OCI-LY7 (cell line): ENCODE results near the gene TAF3. TPM values are rescaled to one million over a fixed set of nuclear protein-coding genes. Genes with fewer than 3 reads are reported as not detected.

Source experiments
- BruUV-seq: library from RNA; stranded (reverse); fragments of 400-500 nt; replicated peaks from 2 replicates; lab custom pipeline; 2021; lab: Mats Ljungman, UMichigan
- CTCF ChIA-PET: fragments of 300-600 bp; sonication (Branson Sonifier 250); formaldehyde crosslinking; loops from one replicate; lab custom pipeline; 2022; ENCODE audit warnings: antibody characterized with exemption; ENCODE audit not compliant: unreplicated experiment; lab: Charles Lee
- POLR2A ChIA-PET: fragments of 300-600 bp; sonication (Branson Sonifier 250); formaldehyde crosslinking; loops from one replicate; lab custom pipeline; 2022; ENCODE audit warnings: antibody characterized with exemption; lab: Charles Lee
- DNase-seq: peaks from one replicate; pipeline ENCODE4 v3.0.0-alpha.2; 2015; ENCODE audit warnings: low spot score
- H2AFZ ChIP-seq: fragments of 200-600 bp; sonication (generic), shearing (Covaris generic); 2 replicates; pipeline ENCODE4 v1.6.1; 2014; ENCODE audit warnings: mild to moderate bottlenecking, antibody characterized with exemption, low read length, moderate library complexity
- H3K27ac ChIP-seq: fragments of 200-600 bp; sonication (generic); 2 replicates; pipeline ENCODE4 v1.5.1; 2014; ENCODE audit warnings: mixed run types, low read depth, mild to moderate bottlenecking, moderate library complexity, low read length, inconsistent platforms; ENCODE audit not compliant: poor library complexity, severe bottlenecking
- H3K36me3 ChIP-seq: fragments of 200-600 bp; sonication (generic); 2 replicates; pipeline ENCODE4 v1.6.1; 2014; ENCODE audit warnings: mild to moderate bottlenecking, antibody characterized with exemption, low read length, moderate library complexity, mixed read lengths; ENCODE audit not compliant: insufficient read depth
- H3K4me1 ChIP-seq: fragments of 200-600 bp; sonication (generic); 2 replicates; pipeline ENCODE4 v1.5.1; 2014; ENCODE audit warnings: mild to moderate bottlenecking, low read length; ENCODE audit not compliant: insufficient read depth, poor library complexity, severe bottlenecking
- H3K4me2 ChIP-seq: fragments of 200-600 bp; sonication (generic); 2 replicates; pipeline ENCODE4 v1.6.1; 2014; ENCODE audit warnings: mild to moderate bottlenecking, low read length
- H3K4me3 ChIP-seq: fragments of 200-600 bp; sonication (generic); 2 replicates; pipeline ENCODE4 v1.5.1; 2014; ENCODE audit warnings: mild to moderate bottlenecking, low read depth, low read length; ENCODE audit not compliant: poor library complexity, severe bottlenecking
- H3K79me2 ChIP-seq: fragments of 200-600 bp; sonication (generic); 2 replicates; pipeline ENCODE4 v1.6.1; 2016; ENCODE audit warnings: low read depth, mild to moderate bottlenecking, low read length, moderate library complexity, mixed read lengths; ENCODE audit not compliant: insufficient read depth
- H3K9me2 ChIP-seq: fragments of 200-600 bp; sonication (generic); 2 replicates; pipeline ENCODE4 v1.6.1; 2016; ENCODE audit warnings: mild to moderate bottlenecking, low read length, mixed read lengths; ENCODE audit not compliant: insufficient read depth
- H3K9me3 ChIP-seq: fragments of 200-600 bp; sonication (generic); 2 replicates; pipeline ENCODE4 v1.6.1; 2014; ENCODE audit warnings: mild to moderate bottlenecking, mixed run types, low read length, mixed read lengths
- H4K20me1 ChIP-seq: fragments of 200-600 bp; sonication (generic); 2 replicates; pipeline ENCODE4 v1.6.1; 2014; ENCODE audit warnings: mild to moderate bottlenecking, antibody characterized with exemption, low read length, moderate library complexity, mixed read lengths; ENCODE audit not compliant: insufficient read depth
- CTCF ChIP-seq: fragments of 200-600 bp; sonication (generic); conservative IDR thresholded peaks from 2 replicates; pipeline ENCODE4 v1.5.1; 2014; ENCODE audit warnings: mild to moderate bottlenecking, antibody characterized with exemption, low read length, moderate library complexity, mixed read lengths
- EZH2phosphoT487 ChIP-seq: fragments of 200-600 bp; sonication (generic); IDR thresholded peaks from 2 replicates; pipeline ENCODE4 v1.6.1; 2018; ENCODE audit warnings: low read depth, borderline replicate concordance, mild to moderate bottlenecking, mixed run types, antibody characterized with exemption, low read length, moderate library complexity, mixed read lengths
- intact Hi-C: fragments of 100-400 bp; cut with micrococcal nuclease; formaldehyde crosslinking; loops from one replicate; pipeline ENCODE4 v1.10.0; 2022; ENCODE audit not compliant: unreplicated experiment
- total RNA-seq, 2 experiments: library from RNA; depleted of rRNA in 1 of 2; stranded (reverse); fragments of >200 nt in 1 of 2; shearing (Covaris generic) in 1 of 2; gene quantifications; 2 replicates each; pipeline ENCODE4 v1.2.3, GENCODE V29; 2014 to 2022

The TAF3 gene
- total RNA-seq, 2 experiments from 2014 or later: 3.8 to 11.1 TPM

GRCh38 chr10:8013006-8013405, 194.7 kb downstream of the TAF3 start:
- no peaks in the 10 kb centered on the region for H3K9me2 ChIP-seq
- H3K4me3 ChIP-seq: no peak overlapping the region
- H2AFZ ChIP-seq: no peak overlapping the region
- intact Hi-C loops: no loop called here
- H3K79me2 ChIP-seq: no peaks in the 10 kb centered on the region
- no peak overlapping the region for H3K27ac ChIP-seq
- CTCF ChIA-PET: no interaction called here
- H3K4me1 ChIP-seq: no peaks in the 10 kb centered on the region
- no peak overlapping the region for H3K4me2 ChIP-seq
- peaks cover 10% of the 10 kb centered on the region for H3K36me3 ChIP-seq
- POLR2A ChIA-PET: interaction anchor here (0.6 kb wide), 1 partner anchor 641 kb away, joined by 3 read pairs; no protein-coding TSS in a partner anchor
- BruUV-seq: no TSS peak
- H4K20me1 ChIP-seq: no peaks in the 10 kb centered on the region
- no peaks in the 10 kb centered on the region for H3K9me3 ChIP-seq
- DNase-seq: no peak
- TF ChIP-seq EZH2phosphoT487 (no peak), CTCF (no peak)

GRCh38 chr10:8013619-8014018, 195.3 kb downstream of the TAF3 start:
- BruUV-seq: no TSS peak
- no peak overlapping the region for H3K27ac ChIP-seq
- H3K9me2 ChIP-seq: no peaks in the 10 kb centered on the region
- peaks cover 10% of the 10 kb centered on the region for H3K36me3 ChIP-seq
- H3K9me3 ChIP-seq: no peaks in the 10 kb centered on the region
- no peak overlapping the region for H2AFZ ChIP-seq
- POLR2A ChIA-PET: no interaction called here
- no peaks in the 10 kb centered on the region for H4K20me1 ChIP-seq
- TF ChIP-seq EZH2phosphoT487: no peak
- no peak for TF ChIP-seq CTCF
- H3K4me2 ChIP-seq: no peak overlapping the region
- H3K4me3 ChIP-seq: no peak overlapping the region
- intact Hi-C loops: no loop called here
- CTCF ChIA-PET: no interaction called here
- no peaks in the 10 kb centered on the region for H3K4me1 ChIP-seq
- H3K79me2 ChIP-seq: no peaks in the 10 kb centered on the region
- DNase-seq: no peak

GRCh38 chr10:8014649-8015048, 196.3 kb downstream of the TAF3 start:
- Histone ChIP-seq H2AFZ (no peak overlapping the region), H3K4me2 (no peak overlapping the region), H3K9me3 (no peaks in the 10 kb centered on the region), H4K20me1 (no peaks in the 10 kb centered on the region), H3K4me3 (no peak overlapping the region), H3K9me2 (no peaks in the 10 kb centered on the region), H3K4me1 (no peaks in the 10 kb centered on the region), H3K36me3 (peaks cover 10% of the 10 kb centered on the region), H3K79me2 (no peaks in the 10 kb centered on the region), H3K27ac (no peak overlapping the region)
- no peak for DNase-seq
- intact Hi-C loops: no loop called here
- TF ChIP-seq CTCF (no peak), EZH2phosphoT487 (no peak)
- ChIA-PET POLR2A (no interaction called here), CTCF (no interaction called here)
- no TSS peak for BruUV-seq
